NCI-H2081 (cell line): ENCODE results near the gene POU4F1.
"Not testable (repeated sequence)": the region's sequence is repeated elsewhere in the genome, so short reads cannot be mapped to it uniquely, and the experiment has no call there.

Experiments
- DNase-seq, 2 experiments: peaks; one replicate each; lab custom pipeline; 2025; lab: John Stamatoyannopoulos, UW

Gene POU4F1, protein sequence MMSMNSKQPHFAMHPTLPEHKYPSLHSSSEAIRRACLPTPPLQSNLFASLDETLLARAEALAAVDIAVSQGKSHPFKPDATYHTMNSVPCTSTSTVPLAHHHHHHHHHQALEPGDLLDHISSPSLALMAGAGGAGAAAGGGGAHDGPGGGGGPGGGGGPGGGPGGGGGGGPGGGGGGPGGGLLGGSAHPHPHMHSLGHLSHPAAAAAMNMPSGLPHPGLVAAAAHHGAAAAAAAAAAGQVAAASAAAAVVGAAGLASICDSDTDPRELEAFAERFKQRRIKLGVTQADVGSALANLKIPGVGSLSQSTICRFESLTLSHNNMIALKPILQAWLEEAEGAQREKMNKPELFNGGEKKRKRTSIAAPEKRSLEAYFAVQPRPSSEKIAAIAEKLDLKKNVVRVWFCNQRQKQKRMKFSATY

DNA sequence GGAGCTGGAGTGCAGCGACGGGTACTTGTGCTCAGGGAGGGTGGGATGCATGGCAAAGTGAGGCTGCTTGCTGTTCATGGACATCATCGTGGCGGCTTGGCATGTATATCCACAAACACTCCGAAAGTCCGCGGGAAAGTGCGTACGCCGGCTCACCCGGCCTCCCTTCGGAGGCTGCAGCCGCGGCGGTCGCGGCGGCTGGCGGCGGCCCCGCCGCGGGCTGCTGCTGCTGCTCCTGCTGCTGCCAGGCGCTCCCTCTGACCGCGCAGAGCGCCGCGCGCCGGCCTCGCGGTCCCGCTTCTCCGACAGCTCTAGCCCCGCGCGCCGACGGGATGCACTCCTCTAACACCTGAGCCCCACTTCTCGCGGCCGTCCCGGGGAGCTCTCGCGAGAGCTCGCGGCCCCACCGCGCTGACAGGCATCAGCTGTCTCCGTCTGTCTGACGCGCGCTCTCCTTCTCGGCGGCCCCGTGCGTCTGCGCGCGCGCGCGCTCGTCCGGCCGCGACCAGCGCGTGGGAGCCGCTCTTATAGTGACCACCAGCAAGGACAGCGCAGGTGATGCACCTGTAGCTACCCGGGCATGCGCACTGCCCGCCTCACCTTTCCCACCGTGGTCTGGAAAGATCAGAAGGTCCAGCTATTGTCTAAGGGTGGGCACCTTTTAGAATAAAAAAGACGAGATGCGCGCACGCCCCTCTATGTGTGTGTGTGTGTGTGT is at the start of gene POU4F1:
Gene POU4F1 (minus strand): TSS at position 313 of the 718 bp plus-strand sequence. CDS start 226 bp downstream, at position 87.
- DNase-seq = peak; percentile 89 to 94

DNA sequence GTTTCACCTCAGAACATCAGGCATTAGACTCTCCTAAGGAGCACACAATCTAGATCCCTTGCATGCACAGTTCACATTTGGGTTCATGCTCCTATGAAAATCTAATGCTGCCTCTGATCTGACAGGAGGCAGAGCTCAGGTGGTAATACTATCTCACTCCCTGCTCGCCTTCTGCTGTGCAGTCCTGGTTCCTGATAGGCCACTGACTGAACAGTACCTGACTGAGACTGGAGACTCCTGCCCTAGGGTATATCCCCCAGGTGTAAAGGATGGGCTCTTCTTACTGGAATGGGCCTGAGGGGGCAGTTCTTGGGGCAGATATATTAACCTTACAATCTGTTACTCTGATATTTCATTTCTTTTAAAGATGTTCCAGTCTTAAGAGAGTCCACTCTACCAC is 49.3 kb upstream of the POU4F1 start:
- no peak for DNase-seq

DNA sequence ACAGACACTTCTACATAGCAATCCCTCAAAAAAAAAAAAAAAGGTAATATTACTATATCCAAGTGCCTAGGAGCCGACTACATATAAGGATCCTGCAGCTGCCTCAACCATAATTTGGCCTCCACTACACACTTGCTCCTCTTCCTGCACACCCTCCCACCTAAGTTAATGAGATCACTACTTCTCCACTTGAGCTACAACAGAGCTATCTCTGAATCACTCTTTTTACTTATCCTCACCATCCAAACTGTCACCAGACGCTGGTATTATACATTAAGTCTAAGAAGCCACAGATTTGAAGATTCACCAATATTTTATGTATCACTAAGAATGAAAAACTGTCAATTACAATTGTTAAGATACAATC is 47.3 kb upstream of the POU4F1 start:
- DNase-seq = no peak

DNA sequence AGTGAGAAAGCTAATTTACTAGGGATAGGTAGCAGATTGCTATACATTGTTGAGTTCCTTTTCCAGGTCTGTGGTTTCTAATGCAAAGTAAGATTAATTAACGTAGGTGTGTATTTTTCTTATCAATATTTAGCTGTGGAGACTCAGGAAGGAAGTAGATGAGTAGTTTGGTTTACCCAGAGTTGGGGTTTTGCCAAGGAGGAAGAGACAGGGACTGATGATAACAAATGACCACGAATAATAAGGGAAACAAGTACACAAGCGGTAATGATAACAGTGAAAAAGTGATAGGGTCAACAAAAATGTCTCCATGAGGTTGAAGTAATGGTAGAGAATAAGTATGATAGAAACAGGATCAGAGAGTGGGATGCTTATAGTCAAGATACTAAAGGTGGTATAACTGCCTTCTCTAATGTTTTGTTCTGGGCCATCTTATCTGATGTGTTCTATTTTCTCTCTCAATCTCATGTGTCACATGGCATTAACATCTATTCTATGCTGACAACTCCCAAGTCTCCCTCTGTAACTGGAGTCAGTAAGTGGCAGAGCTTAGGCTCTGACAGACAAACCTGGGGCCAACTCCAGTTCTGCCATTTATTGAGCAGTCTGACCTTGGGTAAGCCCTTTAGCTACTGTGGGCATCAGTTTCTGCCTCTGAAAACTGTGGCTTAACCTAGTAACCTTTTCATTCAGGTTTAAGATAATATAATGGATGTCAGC is 46.8 kb upstream of the POU4F1 start:
- no peak for DNase-seq

DNA sequence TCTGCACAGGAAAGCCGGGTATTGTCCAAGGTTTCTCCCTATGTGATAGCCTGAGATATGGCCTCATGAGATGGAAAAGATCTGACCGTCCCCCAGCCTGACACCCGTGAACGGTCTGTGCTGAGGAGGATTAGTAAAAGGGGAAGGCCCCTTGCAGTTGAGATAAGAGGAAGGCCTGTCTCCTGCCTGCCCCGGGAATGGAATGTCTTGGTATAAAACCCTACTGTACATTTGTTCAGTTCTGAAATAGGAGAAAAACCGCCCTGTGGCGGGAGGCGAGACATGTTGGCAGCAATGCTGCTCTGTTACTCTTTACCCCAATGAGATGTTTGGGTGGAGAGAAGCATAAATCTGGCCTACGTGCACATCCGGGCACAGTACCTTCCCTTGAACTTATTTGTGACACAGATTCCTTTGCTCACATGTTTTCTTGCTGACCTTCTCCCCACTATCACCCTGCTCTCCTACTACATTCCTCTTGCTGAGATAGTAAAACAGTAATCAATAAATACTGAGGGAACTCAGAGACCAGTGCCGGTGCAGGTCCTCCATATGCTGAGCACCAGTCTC is 43.8 kb upstream of the POU4F1 start:
- not testable (repeated sequence) for DNase-seq

DNA sequence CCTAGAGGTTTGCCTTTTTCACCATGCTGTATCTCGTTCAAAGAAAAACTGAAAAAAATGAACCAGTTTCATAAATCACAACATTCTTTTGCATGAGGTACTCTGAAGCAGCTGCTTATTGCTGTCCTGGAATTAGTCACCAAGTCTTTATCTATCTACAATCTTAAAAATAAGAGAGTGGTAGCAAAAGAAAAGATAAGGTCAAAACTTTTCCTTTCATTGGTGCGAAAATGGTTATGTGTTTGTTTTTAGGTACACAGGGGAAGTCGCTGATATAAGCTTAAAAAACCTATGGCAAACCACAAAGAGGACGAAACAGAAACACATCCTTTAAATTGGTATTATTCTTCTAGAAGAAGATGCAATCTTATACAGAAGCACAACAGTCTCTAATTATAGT is 34.9 kb upstream of the POU4F1 start:
- DNase-seq = no peak

DNA sequence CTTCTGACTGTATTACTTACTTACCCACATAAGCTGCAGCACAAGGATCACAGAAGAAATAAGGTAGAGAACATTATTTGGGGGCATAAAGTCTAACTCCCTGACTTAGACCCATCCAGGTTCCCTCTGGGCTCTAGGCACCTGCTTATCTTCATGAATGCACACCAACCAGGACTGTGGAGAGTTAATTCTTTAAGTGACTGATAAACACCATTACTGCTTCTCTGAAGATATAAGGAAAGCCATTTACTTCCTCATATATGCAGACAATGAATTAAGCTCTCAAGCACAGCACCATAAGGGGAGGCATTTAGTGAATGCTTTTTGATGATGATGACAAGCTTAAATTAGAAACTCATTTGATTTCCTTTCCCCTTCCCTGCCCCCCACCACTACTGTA is 33.1 kb upstream of the POU4F1 start:
- no peak for DNase-seq

DNA sequence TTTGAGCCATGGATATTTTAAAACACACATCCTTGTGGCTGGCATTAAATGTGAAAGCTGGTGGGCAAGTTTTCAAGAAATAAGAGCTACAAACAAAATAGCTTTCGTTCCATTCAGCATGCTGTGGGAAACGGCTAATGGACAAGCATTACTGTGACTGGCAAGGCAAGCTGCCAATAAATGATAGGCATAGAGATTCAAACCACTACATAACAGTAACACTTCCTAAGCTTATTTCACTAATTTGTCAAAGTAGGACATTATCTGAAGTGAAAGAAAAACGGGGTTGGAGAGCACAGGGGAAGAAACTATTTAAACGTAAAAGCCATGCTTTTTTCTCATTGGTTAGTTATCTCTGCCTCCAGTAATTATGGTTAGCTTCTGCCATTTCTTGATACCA is 29.6 kb upstream of the POU4F1 start:
- no peak for DNase-seq

DNA sequence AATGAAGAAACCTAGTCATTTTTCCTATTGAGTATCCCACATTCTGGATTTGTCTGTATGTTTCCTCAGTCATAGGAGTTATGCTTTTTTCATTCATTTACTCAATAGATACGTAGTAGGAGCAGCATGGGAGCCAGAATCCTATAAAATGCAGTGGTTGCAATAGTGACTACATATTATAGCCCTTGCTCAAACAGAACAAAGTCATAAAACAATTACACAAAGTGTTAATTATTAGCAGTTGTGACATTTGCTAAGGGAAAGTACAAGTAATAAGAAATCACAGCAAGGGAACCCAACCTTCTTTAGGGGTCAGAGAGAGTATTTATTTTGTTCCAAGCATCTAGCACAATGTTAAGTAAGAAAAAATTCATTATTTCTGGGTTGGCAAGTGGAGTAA is 27.7 kb upstream of the POU4F1 start:
- DNase-seq = no peak

DNA sequence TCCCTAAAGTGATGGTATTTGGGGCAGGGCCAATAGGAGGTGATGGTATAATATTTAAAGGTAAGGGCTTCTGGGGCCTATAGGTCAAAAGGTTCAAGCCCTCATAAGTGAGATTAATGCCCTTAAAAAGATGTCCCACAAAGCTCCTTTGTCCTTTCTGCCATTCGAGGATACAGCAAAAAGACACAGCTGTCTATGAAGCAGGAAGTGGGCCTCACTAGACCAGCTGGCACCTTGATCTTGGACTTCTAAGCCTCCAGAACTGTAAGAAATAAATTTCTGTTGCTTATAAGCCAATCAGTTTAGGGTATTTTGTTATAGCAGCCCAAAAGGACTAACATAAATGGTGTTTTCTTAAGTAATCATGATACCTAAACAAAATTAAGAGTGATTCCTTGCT is 27.2 kb upstream of the POU4F1 start:
- DNase-seq = no peak

DNA sequence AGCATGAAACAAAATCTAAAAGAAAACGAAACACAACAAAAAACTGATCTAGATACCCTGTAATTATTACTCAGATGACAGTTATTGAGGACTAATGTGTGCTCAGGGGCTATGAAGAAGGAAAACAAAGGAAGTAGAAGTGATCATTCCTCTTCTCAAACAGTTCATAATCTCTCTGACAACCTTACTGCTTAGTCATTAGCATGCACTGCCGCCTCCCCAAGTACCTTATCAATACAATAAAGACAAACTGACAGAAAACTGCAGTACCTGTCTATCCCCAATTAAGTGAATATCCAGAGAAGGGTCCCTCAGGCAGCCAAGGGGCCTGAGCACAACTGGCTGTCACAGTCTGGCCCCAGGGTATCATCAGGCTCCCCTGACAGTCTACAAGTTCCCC is 22.0 kb upstream of the POU4F1 start:
- no peak for DNase-seq

DNA sequence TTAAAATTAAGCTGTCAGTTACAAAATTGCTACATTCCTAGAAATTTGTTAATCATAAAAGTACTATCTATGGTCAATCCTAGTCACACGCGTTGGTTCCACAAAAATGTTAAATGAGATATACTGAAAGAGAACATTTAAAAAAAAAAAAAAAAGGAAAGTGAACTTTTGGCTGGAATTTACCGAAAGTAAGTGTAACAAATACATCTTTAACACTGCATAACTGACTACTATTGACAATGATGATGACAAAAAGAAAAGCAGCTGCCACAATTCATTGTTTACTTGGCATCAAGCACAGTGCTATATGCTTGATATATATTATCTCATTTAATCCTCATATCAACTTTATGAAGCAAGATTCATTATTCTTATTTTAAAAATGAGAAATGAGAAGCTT is 19.8 kb upstream of the POU4F1 start:
- no peak for DNase-seq

DNA sequence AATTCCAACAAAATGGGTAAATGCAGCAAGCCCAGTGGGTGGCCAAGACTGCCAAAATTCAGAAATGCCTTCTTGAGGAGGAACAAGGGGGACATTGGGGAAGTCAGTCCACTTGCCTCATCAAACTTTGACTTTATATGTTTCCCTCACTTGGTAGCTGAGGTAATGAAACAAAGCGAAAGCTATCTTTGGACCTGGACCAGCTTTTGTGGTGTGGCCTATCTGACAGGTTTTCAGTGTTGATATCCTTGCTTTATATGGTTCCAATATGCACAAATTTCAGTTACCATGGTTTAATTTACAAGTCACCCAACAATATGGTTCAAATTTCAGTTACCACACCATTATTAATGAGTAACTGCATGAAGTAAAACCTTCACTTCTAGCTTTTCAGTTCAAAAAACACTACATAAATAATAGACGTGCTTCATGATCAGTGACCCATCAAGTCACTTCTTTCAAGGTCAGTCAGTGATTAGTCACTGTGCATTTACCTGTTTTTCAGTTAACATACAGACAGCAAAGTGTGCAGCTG is 17.7 kb upstream of the POU4F1 start:
- DNase-seq = no peak

DNA sequence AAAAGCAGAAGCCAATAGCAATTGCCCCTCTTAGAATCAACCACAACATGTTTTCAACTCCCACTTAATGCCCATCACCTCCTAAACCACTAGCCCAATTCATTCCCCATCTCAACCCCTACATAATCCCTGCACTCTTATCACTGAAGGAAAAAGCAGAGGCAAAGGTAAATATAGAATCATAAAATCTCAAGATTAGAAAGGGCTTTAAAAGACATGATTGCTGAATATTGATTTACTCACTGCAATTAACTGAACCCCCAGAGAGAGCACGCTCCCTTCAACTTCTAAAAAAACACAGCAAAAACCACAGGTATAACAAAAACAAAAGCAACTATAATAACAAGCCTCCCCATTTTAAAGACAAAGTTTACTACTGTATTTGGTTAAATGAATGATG is 15.1 kb upstream of the POU4F1 start:
- no peak for DNase-seq

DNA sequence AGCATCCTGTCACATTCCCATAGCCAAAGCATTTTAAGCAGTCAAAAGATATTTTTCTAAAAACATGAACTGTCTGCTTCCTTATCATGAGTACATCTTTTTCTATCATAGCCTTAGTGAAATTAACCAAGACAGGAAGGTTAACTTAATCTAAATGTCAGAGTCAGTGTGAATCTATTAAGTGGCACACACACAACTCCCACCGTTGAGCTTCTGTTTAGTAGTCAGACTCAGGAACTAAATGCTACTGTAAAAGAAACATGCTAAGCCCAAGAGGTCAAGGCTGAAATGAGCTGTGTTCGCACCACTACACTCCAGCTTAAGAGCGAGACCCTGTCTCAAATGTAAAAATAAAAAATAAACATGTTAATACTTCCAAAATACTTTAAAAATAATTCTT is 7.7 kb upstream of the POU4F1 start:
- no peak for DNase-seq

DNA sequence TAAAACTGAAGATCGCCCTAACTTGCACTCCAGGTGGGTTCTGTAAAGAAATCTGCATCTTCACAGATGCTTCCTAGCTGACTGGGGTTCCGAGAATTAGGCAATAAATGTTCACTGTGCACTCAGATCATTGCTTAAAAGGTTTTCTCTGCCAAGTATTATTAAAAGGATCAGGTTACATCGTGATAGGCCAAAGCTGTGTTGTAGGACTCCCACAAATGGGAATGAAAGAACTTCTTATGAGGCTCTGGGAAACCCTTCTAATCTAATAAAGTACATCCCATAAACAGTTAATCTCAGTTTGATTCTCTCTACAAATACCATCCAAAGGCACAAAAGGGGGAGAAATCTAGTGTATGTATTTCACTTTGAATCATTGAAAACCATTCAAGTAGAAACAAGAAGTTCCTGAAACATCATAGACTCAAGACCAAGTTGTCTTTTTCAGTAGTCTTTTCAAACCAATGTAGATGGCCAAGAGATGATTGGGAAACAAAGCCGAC is 7.1 kb upstream of the POU4F1 start:
- DNase-seq = no peak

DNA sequence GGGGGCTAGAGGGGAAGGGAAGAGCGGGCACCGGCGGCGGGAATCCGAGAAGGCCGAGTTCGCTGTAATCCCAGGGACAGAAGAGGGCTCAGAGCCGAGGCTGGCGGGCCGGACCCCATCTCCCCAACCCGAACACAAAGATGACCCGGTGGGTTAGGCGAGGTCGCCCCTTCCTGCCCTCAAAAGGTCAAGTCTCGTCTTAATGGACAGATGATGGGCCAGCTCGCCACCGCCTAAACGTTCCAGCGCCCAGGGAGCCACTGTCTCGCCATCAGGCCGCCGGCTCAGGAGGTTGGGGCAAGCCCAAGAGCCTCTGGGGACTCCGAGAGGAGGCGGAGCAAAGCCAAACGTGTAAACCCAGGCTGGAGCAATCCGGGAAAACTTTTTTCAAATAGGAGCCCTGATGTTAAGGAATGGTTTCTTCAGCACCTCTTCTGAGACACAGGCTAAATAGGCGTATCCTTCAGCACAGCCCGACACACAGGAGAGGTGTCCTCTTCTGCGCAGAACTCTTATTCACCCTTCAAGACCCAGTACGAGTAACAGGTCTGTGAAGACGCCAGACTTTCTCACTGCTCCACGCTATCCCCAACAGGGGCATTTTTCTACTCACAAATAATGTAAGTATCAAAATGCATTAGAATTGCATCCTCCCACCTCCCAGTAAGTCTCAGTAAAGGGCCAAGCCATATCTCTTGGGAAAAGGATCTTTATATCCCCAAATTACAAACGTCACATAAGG is 6.3 kb upstream of the POU4F1 start:
- peak in 1 of 2 experiments; percentile 23 for DNase-seq

DNA sequence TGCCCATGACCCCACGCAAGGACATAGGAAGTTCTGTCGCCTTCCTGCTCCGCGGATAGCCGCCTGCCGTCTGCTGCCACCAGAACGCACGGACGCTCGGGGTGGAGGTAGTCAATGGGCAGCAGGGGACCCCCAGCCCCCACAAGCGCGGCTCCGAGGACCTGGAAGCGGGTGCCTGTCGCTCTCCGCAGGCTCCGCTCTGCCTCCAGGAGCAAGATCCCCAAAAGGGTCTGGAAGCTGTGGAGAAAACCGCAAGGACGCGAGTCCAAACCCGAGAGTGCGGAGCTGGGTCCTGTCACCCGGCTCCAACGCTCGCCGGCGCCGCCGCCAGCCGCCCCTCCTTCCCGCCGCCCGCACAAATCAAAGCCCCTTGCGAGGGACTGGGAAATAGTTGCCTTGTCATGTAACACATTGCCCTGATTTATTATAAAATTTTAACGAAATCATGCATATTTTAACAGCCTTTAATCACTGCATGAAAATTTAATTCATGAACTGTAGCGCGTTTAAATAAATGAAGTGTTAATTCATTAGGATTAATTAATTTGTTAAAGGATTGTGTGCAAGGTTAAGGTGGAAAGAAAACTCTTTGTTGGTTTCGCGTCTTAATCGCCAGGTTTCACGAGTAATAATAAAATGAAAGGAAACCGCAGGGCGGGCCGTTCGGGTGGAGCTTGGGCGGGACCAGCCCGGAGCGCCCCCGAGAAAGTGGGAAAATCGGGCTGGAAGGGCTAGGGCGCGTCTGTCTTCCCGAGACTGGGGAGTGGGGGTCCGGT is 5.5 kb upstream of the POU4F1 start:
- no peak for DNase-seq

DNA sequence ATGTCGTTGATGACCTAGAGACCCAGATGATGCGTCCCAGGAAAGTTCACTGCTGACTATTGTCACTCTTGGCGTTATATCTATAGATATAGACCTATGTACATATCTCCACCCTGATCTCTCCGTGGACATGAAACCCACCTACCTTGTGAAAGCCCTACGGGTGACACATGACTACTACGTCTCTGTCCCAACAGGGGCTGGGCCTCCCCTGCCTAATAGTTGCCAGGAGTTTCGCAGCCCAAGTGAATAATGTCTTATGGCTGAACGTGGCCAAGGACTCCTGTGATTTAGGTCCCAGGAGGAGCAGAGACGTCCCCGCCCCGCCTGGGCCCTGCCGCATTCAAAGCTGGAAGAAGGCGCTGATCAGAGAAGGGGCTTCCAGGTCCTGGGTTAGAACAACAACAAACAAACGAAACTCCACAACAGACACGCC is 4.9 kb upstream of the POU4F1 start:
- no peak for DNase-seq

DNA sequence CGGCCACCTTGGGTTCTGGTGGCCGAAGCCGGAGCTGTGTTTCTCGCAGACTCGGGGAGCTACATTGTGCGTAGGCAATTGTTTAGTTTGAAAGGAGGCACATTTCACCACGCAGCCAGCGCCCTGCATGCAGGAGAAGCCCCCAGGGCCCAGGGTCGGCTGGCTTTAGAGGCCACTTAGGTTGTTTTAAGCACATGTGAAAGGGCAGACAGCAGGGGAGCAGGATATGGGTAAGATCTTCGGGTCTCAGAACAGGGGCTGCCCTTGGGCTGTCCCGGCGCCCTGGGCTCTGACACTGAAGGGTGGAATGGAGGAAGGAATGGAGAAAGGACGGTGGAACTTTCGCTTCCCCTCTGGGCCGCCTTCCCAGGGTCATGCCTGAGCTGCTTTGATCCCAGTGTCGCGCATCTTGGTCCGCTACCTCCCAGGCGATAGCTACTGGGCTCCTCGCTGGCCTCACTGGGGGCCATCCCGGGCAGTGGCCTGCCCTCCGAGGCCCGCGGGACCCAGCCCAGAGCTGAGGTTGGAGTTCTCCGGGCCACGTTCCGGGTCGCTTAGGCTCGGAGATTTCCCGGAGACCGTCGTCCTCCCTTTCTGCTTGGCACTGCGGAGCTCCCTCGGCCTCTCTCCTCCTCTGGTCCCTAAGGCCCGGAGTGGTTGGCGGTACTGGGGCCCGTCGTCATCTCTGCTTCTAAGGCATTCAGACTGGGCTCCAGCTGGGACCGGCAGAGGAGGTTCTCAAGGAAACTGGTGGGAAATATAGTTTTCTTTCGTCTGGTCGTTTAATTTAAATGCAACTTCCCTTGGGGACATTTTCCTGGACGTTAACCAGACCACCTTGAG is 4.3 kb upstream of the POU4F1 start:
- DNase-seq = no peak
